EL (cell line): ENCODE measurements around the gene TRPC3.

Experiments
- DNase-seq: peaks from one replicate; pipeline ENCODE4 v3.0.0-alpha.2; 2016

TRPC3 gene

GRCh38 chr4:121951521-121952110, at the start of gene TRPC3:
TSS of gene TRPC3 (minus strand) at chr4:121952060. CDS start at chr4:121951680, 380 bp downstream.
- peak; percentile 45 for DNase-seq

- no peak for DNase-seq
Measured at GRCh38 chr4:122000849-122001248, 49.0 kb upstream of the TRPC3 start.

GRCh38 chr4:121998024-121998423, 46.2 kb upstream of the TRPC3 start:
- DNase-seq = no peak

DNA sequence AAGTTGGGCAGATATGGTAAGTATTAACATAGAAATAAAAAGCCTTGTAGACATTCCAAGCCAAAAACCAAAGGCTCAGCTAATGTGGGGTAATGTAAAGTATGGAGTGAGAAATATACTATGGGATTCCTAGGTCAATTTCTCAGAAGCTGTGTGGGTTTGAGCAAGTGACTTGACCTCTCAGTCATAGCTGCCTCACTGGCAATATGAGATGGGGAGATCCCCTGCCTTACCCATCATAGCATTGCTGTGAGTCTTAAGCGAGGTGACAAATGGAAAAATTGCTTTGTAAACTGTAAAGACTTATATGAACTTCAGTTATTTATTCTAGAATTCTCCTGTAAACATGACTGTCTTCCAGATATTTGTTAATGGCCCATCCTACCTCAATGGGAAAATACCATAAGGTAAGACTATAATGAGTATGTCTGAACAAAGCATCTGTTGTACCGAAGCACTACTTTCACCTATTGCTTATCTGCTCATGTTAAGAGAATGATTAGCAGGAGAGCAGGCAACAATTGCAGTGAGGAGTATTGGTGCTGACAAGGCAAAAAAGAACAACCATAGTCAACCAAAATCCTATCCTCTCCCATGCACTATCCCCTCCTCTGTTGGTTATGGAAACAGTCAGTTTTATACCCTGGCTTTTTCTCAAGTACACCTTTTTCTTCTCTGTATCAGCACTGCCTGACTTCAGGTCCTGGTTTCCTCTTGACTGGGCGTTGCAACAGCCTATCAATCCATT, 44.1 kb upstream of the TRPC3 start:
- no peak for DNase-seq

GRCh38 chr4:121991968-121992367, 40.1 kb upstream of the TRPC3 start:
- DNase-seq = no peak

GRCh38 chr4:121990489-121990888, 38.6 kb upstream of the TRPC3 start:
- no peak for DNase-seq

GRCh38 chr4:121989715-121990114, 37.9 kb upstream of the TRPC3 start:
- DNase-seq = no peak

DNA sequence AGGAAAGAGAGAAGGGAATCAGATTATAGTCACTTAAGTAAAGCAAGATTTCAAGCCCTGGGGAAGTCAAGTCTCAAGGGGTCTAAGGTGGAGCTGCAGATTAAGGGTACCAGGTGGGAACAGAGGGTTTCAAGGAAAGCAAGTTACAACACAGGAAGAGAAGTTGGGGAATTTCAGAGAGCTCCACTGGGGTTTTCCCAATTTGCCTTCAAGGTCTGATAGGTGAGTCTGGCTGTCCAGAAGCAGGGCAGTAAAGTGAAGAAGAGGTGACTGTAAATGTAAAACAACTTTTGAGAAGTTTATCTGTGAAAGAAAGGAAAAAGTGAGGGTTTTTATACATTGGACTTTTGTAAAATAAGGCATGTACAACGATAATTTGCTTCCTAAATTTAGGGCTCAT, 37.1 kb upstream of the TRPC3 start:
- DNase-seq = no peak

GRCh38 chr4:121980643-121981042, 28.8 kb upstream of the TRPC3 start:
- peak; percentile 15 for DNase-seq

- DNase-seq = no peak
Measured at GRCh38 chr4:121978172-121978516, 26.3 kb upstream of the TRPC3 start.

DNA sequence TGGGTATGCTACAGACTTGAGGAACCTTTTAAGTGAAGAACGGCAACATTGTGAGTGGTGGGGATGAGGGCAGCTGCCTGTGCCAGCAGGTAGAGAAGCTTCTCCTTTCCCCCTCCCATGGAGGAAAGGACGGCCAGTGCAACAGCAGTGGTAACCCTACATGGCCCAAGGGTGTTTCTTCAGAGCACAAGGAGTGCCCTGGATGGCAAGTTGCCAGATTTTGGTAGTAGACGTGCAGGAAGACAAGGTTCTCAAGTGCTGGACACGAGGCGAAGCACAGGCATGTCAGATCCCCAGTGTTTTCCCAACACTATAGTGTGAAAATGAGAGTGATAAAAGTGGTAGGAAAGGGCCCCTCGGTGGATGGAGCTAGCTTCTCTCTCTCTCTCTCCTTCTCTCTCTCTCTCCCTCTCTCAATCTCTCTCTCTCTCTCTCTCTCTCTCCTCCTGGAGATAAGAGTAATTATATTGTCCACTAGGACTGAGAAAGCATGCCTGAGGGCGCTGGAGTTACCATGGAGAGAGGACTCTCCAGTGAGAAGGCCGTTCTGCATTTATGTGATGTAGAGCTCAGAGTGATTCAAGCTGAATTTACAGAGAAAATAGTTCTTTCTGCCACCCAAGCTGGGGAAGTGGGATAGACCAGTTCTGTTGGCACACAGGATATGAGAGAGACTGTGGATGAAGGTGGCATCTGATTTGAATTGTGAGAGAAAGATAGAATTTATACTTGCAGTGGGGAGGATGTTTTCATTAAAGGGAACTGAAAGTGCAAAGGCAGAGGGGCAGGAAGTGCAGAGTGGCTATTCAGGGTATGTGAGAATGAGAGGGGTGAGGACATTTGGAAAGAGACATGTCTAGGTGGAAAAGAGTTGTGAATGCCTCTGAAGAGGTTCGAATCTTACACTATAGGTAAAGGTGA, 25.7 kb upstream of the TRPC3 start:
- no peak for DNase-seq

DNA sequence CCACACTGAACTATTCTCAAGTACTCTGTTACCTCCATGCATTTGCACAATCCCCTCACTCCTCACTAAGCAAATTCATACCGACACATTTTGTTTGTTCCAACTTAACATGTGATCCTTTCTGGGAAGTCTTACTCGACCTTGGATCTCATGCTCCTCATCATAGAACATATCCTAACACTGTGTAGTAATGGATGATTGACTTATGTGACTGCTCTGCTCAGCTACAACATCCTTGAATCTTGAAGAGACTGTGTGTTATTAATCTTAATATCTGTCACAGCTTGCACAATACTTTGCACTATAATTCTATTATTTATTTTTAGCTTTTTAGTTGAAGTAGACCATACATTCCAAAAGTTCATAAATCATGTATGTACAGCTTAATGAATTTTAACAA, 23.9 kb upstream of the TRPC3 start:
- DNase-seq = no peak

DNA sequence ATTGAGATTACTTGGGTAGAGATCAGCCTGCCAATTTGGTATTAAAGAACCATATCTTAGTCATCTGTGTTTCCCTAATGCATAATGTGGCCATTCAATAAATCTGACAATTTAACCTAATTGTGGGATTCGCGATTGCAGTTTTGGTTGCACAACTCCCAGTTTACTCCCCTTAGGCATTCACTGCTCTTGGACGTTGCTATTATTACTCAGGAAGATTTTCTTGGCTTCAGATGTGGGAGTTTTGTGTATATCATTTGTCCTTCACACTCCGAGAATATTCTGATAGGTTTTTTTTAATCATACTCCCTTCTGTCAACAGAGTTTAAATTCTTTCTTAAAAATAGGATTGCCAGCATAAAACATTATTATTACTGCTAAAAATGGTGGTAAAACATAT, 22.0 kb upstream of the TRPC3 start:
- no peak for DNase-seq

GRCh38 chr4:121968859-121969258, 17.0 kb upstream of the TRPC3 start:
- no peak for DNase-seq

DNA sequence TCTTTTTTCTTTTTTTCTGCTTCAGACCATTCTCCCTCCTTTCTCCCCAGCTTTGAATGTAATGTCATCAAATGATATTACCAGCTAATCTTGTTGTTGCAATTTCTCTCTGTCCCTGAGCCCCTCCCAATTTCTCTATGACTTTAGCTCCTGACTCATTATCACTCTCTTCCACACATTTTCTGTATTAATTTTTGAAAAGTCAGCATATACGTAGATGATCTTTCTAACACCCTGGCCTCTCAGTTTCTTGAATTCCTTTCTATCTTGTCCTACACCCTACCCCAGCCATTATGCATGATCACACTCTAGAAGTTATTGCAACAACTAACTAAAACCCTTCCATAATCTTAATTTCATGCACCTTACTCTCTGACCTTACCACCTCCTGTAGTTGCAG, 13.1 kb upstream of the TRPC3 start:
- no peak for DNase-seq

GRCh38 chr4:121960818-121961217, 9.0 kb upstream of the TRPC3 start:
- no peak for DNase-seq

- DNase-seq = no peak
Measured at GRCh38 chr4:121958777-121959176, 6.9 kb upstream of the TRPC3 start.

DNA sequence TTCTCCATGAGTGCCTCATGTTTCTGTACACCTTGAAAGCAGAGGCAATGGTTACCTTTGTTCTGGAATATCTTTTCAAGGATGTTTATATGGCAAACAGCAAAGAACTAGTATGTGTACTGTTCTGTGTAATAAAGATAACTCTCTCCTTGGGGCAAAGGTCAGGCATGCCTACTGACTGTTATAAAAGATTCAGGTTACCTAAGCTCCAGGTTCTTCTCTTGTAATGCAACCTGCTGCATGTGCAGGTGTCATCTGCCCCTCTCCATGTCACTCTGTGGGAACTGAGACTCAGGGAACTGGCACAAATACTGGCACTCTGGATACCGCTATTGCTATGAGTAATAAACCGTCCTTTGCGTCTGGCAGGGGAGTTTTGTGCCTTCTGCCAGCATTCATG, 5.4 kb upstream of the TRPC3 start:
- no peak for DNase-seq

GRCh38 chr4:121953860-121954259, 2.0 kb upstream of the TRPC3 start:
- no peak for DNase-seq

- DNase-seq = no peak
Measured at GRCh38 chr4:121952290-121952689, 430 bp upstream of the TRPC3 start.

DNA sequence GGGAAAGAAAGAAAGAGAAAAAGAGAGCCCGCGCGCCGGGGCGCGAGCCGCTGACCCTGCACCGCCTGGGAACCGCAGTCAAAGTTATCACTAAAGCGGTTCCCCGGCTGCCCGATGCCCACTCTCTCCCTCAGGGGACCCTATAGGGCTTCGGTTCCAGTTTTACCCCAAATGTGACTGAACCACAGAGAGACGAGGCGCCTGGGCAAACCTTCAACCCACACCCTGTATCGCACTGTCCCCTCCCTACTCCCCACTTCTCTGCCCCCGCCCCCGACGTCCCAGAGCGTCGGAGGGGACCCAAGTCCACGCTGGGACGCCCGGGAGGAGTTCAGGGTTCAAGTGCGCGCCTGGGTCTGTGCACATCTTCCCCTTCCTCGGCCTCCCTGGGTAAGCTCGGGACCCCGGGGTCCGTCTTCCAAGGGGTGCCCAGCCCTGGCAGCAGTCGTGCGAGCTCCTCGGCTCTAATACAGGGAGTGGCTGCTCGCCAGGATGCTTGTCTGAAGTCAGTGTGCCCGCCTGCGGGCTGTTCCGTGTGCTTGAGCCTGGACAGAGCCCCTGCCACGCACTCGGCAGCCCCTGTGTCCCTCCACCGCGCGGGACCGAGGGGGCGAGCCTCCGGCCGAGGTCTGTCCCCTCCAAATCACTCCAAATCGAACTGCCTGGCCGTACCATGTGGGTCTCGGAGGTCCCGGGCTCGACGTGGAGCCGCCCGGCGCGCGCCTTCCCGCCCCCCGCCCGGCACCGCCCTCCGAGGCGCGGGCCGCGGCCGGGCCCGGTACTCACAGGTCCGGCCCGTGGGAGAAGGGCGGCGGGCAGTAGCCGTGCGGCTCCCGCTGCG, 960 bp downstream of the TRPC3 start:
- DNase-seq = peak; percentile 41

DNA sequence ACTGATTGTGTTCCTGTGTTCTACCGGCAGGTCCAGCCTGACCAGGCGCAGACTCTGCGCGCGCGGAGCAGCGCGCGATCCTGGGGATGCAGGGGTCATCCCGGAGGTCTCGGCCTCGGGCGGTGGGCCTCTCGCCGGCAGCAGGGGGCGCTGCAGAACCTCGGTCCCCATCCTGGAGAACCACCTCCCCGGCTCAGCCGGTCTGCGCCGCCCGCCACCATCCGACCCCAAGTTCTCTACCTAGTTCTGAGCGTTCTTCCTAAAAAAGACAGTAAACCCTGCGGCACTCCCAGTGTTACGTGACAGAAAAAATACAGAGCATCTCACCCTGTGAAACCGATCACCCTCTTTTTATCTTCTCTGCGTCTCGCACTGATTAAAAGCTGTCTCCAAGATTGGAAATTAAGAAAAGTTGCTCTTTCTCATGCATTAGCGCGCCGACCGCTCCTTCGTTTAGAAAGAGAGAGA, 1.6 kb downstream of the TRPC3 start:
- DNase-seq = peak; percentile 66

GRCh38 chr4:121946644-121947043, 5.2 kb downstream of the TRPC3 start:
- DNase-seq = no peak
